MM.1S (cell line): ENCODE measurements around the gene CFP.

Source experiments
- CTCF ChIP-seq: fragments of 300-600 bp; sonication (generic); IDR thresholded peaks from 2 replicates; pipeline ENCODE4 v1.5.1; 2016; ENCODE audit warnings: antibody characterized with exemption, low read length, mixed read lengths
- EZH2 ChIP-seq: fragments of 300-600 bp; sonication (generic); optimal IDR thresholded peaks from 2 replicates; pipeline ENCODE3; 2017; ENCODE audit warnings: low read depth, mild to moderate bottlenecking, antibody characterized with exemption, low read length, mixed read lengths

- TF ChIP-seq CTCF (peak; percentile 28), EZH2 (no peak)
Measured at GRCh38 chrX:47643926-47644325, 14.2 kb upstream of the CFP start.
